HG03060 (cell line): ENCODE data around the gene CRNN.

Experiments used
- ATAC-seq: cut with Tn5 transposase; IDR thresholded peaks from one replicate; pipeline ENCODE4 v1.9.1; 2021; ENCODE audit warnings: low read depth, moderate number of reproducible peaks; ENCODE audit not compliant: unreplicated experiment

Gene CRNN

GRCh38 chr1:152426731-152427130, 12.7 kb upstream of the CRNN start:
- ATAC-seq = no peak

GRCh38 chr1:152419917-152420316, 5.9 kb upstream of the CRNN start:
- ATAC-seq = no peak

GRCh38 chr1:152415454-152416227, 1.6 kb upstream of the CRNN start:
- ATAC-seq = no peak

DNA sequence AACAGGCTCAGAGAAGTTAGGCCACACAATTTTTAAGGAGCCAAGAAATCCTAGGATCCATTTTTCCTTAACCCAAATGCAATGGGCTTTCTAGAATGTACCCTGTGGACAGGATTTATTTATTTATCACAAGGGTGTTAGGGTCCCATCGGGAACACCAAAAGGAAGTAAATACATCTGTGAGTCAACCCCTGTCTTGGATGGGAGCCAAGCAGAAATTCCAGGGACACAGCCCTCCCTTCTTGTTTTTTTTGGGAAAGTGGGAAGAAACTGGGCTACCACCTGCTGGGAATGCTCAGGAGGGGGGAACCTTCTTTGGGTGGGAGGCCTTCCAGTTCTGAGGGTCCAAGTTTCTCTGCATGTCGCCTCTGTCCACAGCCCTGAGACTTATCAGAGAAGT, 1.3 kb downstream of the CRNN start:
- ATAC-seq = no peak

DNA sequence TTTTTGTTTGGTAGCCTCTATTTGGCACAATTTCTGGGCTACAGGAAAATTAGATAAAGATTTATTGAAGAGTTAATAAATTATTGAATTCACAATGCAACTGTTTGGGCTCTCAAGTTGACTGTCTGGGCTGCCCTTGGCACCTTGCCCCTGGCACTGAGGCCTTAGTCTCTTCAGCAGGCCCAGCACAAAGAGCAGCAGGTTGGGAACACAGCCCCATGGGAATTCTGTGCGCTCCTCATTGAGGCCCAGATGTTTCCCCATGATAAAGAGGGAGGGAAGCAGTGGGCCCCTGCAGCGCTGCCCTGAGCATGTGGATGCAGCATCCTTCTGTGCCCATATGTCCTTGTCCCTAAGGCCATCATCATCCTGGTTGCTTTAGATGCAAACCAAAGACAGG, 2.9 kb downstream of the CRNN start:
- ATAC-seq = no peak

DNA sequence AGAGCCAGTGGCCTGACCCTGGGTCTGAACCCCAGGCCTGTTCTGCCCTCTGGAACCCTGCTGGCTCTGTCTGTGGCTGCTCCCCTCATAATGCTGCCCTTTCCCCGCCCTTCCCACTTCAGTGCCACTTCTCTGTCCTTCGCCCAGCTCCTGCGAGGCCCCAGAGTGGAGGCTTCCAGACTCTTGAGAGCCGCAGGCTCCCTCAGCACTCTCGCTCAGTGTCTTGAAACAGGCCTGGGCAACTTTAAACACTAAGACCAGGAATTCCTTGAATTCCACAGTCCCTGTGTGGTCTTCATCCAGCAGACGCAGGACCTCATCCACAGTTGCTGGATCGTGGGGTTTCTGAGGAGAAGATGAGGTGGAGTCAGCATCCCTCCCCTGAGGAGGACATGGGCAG, 3.5 kb downstream of the CRNN start:
- ATAC-seq = no peak

DNA sequence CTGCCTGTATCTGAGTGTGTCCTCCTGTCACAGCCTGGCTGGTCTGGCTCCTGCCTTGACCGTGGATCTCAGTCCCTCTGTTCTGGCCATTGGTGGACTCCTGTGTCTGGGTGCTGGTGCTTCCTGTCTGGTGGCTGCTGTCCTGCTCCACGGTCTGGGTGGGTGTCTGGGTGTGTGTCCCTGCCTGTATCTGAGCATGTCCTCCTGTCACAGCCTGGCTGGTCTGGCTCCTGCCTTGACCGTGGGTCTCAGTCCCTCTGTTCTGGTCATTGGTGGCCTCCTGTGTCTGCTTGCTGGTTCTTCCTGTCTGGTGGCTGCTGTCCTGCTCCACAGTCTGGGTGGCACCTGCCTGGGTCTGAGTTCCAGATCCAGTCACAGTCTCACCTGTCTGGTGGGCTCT, 4.0 kb downstream of the CRNN start:
- no peak for ATAC-seq

DNA sequence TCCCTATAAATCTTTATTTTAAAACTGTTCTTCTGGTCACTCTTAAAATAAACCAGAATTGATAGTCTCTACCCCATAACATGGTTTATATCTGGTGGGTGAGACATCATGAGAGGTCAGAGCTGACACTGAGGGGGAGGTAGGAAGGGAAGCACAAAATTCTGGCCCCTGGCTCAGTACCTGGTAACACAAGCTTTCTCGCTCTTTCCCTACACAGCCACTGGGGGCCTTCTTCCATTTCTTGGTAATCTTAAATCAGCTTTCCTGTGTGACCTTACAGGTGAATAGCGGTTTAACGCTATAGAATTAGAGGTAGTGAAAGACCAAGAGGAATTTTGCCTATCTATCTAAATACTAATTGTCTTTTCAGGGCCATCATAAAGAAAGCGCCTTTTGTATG, 5.4 kb downstream of the CRNN start:
- no peak for ATAC-seq

DNA sequence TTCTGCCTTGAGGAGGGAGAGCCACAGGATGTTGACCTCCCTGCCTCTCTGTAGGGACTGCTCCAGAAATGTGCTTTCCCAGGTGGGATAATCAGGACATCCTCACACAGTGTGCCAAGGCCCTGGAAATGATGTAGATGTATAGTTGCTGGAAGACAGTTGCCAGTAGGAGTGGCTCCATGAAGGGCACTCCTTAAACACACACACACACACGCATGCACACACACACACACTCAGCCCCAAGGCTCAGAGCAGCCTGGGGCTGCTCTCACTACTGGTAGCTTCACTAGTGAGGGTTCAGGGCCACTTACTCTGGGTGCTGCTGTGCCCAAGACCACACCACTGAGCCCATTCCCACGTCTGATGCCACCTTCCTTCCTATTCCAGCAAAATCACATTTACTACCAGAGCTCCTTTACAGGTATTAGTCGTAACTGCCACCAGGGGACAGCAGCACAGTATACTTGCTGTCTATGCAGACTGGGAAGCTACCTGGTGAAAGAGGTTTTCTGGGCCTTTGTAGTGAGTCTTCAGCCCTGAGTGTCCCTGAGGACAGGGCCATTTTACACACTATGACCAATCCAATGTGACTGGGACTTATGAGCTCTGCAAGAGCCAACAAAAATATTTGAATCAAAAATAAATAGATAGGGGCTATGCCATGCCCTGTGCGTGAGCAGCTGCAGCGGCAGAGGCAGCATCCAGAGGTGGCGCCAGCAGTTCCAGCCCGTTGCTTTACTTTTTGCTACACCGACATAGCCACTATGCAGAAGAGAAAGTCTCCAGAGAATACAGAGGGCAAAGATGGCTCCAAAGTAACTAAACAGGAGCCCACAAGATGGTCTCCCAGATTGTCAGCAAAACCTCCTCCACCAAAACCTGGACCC, 15.0 kb downstream of the CRNN start:
- ATAC-seq = no peak

- no peak for ATAC-seq
These were observed 16.6 kb downstream of the CRNN start for GRCh38 chr1:152397474-152397873.

DNA sequence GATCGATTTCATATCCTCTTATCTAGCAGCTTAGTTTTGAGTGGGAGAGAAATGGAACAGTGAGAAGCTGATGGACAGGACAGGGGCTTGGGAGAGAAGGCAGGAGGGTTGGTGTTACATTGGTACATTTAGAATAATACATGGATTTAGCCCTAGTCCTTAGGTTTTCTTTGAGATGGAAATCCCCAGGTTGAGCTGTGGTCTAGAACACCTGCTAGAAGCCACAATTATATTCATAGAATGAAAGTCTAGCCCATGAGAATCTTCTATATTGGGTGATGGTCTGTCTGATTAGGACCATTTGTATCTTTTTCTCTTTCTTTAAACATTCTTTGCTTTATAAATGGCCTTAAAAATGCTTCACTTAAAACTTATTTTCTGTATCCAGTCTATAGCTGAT, 19.9 kb downstream of the CRNN start:
- ATAC-seq = no peak

DNA sequence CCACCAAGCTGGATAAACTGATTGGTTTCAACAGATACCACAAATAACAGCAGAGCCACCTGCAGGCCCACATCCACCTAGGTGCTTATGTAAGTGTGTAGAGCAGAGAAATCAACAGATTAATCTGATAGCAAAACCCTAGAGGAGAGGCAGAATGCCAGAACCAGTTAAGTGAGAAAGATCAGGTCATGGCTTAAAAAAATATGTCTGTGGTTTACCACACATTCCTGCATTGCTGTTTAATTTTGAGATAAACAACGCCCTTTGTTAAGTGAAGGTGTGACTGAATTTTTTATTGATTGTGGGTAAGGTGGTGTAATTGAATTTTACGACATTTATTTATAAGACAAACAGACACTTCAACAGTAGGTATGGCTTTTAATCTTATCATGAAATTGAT, 21.2 kb downstream of the CRNN start:
- ATAC-seq = no peak

- no peak for ATAC-seq
These were observed 25.2 kb downstream of the CRNN start for GRCh38 chr1:152388889-152389288.

DNA sequence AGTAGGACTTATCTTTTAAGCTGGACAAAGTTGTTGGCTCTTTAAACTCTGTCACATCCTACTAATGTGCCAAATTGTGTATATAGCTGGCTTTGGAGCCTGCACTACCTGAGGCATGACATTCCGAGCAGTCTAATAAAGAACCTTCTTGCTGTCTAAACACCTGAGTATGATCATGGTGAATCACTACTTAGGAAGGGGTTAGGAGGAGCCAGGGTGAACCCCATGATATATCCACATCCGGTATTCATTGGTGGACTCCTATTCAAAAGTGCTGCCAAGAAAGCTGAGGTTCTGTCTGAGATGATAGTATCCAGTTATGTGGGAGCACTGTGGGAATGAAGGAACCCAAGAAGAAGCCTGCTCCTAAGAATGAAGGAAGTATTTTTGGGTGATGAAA, 27.1 kb downstream of the CRNN start:
- no peak for ATAC-seq

DNA sequence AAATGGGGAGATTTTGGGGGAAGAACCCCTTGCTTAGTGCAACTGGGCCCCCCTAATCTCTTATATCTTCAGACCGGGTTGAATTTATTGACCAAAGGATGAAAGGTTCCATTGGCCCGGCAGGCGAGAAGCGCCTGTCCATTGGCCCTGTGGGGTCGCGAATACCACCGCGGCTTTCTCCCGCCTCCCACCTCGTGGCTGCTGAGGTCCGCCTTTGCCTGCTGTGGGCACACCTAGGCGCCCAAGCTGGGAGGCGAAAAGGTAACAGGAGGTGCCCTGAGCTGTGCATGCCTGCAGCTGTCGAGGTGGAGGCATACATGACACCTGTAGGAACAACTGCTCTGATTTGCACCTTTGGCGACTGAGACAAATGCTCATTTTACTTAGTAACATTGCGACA, 33.1 kb downstream of the CRNN start:
- ATAC-seq = no peak

DNA sequence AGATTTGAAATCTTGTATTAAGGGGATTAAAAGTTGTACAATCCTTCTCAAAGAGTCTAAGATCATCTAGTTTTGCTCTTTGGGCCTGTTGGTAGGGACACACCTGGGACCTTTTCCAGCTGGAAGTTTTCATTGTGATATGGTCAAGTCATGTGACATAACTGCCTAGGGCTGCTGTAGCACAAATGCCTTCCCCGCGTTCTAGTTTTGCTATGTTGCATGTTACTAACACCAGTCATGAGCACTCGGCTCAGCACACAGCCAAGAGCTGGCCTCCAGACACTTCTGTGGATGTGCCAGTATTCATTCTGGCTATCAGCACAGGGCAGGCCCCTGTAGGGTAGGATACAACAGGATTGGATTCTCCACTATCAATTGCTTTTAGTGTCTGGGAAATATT, 39.6 kb downstream of the CRNN start:
- no peak for ATAC-seq

DNA sequence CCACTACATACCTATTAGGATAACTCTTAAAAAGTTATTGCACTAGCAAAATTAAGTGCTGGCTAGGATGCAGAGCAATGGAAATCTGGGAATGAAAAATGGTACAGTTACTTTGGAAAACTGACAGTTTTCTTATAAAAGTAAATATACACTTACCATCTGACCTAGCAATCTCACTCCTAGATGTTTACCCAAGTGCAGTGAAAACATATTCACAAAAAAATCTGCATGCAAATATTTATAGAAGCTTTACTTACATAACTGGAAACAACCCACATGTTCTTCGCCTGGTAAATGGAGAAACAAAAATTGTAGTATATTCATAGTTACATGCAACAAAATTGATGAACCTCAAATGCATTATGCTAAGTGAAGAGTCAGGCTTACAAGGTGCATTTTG, 41.4 kb downstream of the CRNN start:
- no peak for ATAC-seq

GRCh38 chr1:152367436-152367835, 46.6 kb downstream of the CRNN start:
- ATAC-seq = no peak

GRCh38 chr1:152359906-152360305, 54.2 kb downstream of the CRNN start, which contains the start of gene FLG2:
FLG2 (minus strand) TSS chr1:152360006; CDS start chr1:152358884, 1,122 bp downstream.
- no peak for ATAC-seq
